HepG2 (cell line): ENCODE measurements around the gene ACAD8. TPM values are rescaled to one million over a fixed set of nuclear protein-coding genes. Genes with fewer than 3 reads are reported as not detected.
A peak's percentile ranks its signal among the peaks of the same experiment; 100 is the strongest.

Experiments
- ARHGAP35 ChIP-seq: sonication (generic); formaldehyde crosslinking; IDR thresholded peaks from 2 replicates; pipeline ENCODE4 v1.9.0; 2022; ENCODE audit warnings: mild to moderate bottlenecking, inconsistent platforms, moderate library complexity, missing genetic modification reagents, borderline replicate concordance
- BCL6 ChIP-seq: IDR thresholded peaks from 2 replicates; pipeline ENCODE4 v1.6.1; 2016; ENCODE audit warnings: missing genetic modification reagents, missing compliant biosample characterization
- ERF ChIP-seq: IDR thresholded peaks from 2 replicates; pipeline ENCODE4 v1.6.1; 2018; ENCODE audit warnings: missing biosample characterization, missing genetic modification reagents
- HNRNPK ChIP-seq: fragments of 200-400 bp; formaldehyde crosslinking; IDR thresholded peaks from 2 replicates; pipeline ENCODE4 v1.6.1; 2018; ENCODE audit warnings: low read length, low read depth, moderate library complexity, mild to moderate bottlenecking; ENCODE audit not compliant: poor library complexity, severe bottlenecking
- KLF11 ChIP-seq: IDR thresholded peaks from 2 replicates; pipeline ENCODE4 v1.6.1; 2016; ENCODE audit warnings: missing compliant biosample characterization
- MIER3 ChIP-seq: IDR thresholded peaks from 2 replicates; pipeline ENCODE4 v1.6.1; 2016; ENCODE audit warnings: missing compliant biosample characterization, borderline replicate concordance
- PAX8 ChIP-seq: sonication (generic); formaldehyde crosslinking; IDR thresholded peaks from 2 replicates; pipeline ENCODE4 v1.8.0; 2022; ENCODE audit warnings: mild to moderate bottlenecking, missing genetic modification reagents, borderline replicate concordance
- RXRB ChIP-seq: IDR thresholded peaks from 2 replicates; pipeline ENCODE4 v1.6.1; 2016; ENCODE audit warnings: borderline replicate concordance, missing genetic modification reagents, missing compliant biosample characterization
- SP1 ChIP-seq, 2 experiments: fragments of 450-650 bp in 1 of 2; sonication (generic) in 1 of 2; formaldehyde crosslinking in 1 of 2; IDR thresholded peaks; 2 replicates each; pipeline versions ENCODE4 v1.4.0 to v1.6.1; 2016 to 2020; ENCODE audit warnings: missing genetic modification reagents in 1 of 2
- SPEN ChIP-seq: sonication (generic); formaldehyde crosslinking; IDR thresholded peaks from 2 replicates; pipeline ENCODE4 v1.5.1; 2020; ENCODE audit warnings: low read depth, mild to moderate bottlenecking, missing genetic modification reagents
- WIZ ChIP-seq: sonication (generic); formaldehyde crosslinking; IDR thresholded peaks from 2 replicates; pipeline ENCODE4 v1.5.1; 2020; ENCODE audit warnings: mild to moderate bottlenecking, missing genetic modification reagents
- ZMYM3 ChIP-seq: sonication (generic); formaldehyde crosslinking; IDR thresholded peaks from 2 replicates; pipeline ENCODE4 v1.5.1; 2020; ENCODE audit warnings: mild to moderate bottlenecking, missing genetic modification reagents
- ZNF501 ChIP-seq: sonication (generic); formaldehyde crosslinking; IDR thresholded peaks from 2 replicates; pipeline ENCODE4 v1.5.1; 2020; ENCODE audit warnings: mild to moderate bottlenecking, moderate library complexity, missing genetic modification reagents
- ZNF619 ChIP-seq: sonication (generic); formaldehyde crosslinking; IDR thresholded peaks from 2 replicates; pipeline ENCODE4 v1.4.0; 2020; ENCODE audit warnings: mild to moderate bottlenecking, missing genetic modification reagents
- ZNF772 ChIP-seq: sonication (generic); formaldehyde crosslinking; IDR thresholded peaks from 2 replicates; pipeline ENCODE4 v1.5.0; 2020; ENCODE audit warnings: mild to moderate bottlenecking, missing genetic modification reagents
- polyA plus RNA-seq, 8 experiments: library from polyadenylated mRNA; depleted of rRNA in 3 of 8; stranded (reverse) in 7 of 8; unstranded in 1 of 8; fragments of >200 nt; fragmentation: Illumina TruSeq in 4 of 8; extraction: Trizol in 4 of 8; gene quantifications; 2 replicates each; pipeline versions ENCODE4 v1.2.1 to v1.2.3, GENCODE V29; 2011 to 2016; ENCODE audit warnings: low read depth in 4 of 8, missing spikeins in 1 of 8, mixed read lengths in 1 of 8; ENCODE audit not compliant: insufficient read depth in 1 of 8
- total RNA-seq, 5 experiments: library from RNA; depleted of rRNA; stranded (reverse); fragments of >200 nt; fragmentation: Illumina TruSeq; extraction: Trizol; gene quantifications; 2 replicates each; pipeline ENCODE4 v1.2.3, GENCODE V29; 2016; ENCODE audit warnings: low read depth in 1 of 5
- TF ChIP-seq, protein P1 (sequence below): sonication (generic); formaldehyde crosslinking; conservative IDR thresholded peaks from 2 replicates; pipeline ENCODE4 v1.4.0; 2020; ENCODE audit warnings: mild to moderate bottlenecking, missing genetic modification reagents, moderate library complexity
- TF ChIP-seq, protein P2 (sequence below): sonication (generic); formaldehyde crosslinking; IDR thresholded peaks from 2 replicates; pipeline ENCODE4 v1.4.0; 2020; ENCODE audit warnings: missing genetic modification reagents, mild to moderate bottlenecking, borderline replicate concordance
- TF ChIP-seq, protein P3 (sequence below): sonication (generic); formaldehyde crosslinking; IDR thresholded peaks from 2 replicates; pipeline ENCODE4 v1.4.0; 2020; ENCODE audit warnings: missing genetic modification reagents
- TF ChIP-seq, protein P4 (sequence below): IDR thresholded peaks from 2 replicates; pipeline ENCODE4 v1.6.1; 2018; ENCODE audit warnings: missing genetic modification reagents, mild to moderate bottlenecking, missing compliant biosample characterization

The ACAD8 gene
- total and polyA plus RNA-seq, 2 of the 13 experiments (the other 11 are each of a cell fraction or from before 2014, with no cell fraction given), result 13.5 to 20.3 TPM

DNA sequence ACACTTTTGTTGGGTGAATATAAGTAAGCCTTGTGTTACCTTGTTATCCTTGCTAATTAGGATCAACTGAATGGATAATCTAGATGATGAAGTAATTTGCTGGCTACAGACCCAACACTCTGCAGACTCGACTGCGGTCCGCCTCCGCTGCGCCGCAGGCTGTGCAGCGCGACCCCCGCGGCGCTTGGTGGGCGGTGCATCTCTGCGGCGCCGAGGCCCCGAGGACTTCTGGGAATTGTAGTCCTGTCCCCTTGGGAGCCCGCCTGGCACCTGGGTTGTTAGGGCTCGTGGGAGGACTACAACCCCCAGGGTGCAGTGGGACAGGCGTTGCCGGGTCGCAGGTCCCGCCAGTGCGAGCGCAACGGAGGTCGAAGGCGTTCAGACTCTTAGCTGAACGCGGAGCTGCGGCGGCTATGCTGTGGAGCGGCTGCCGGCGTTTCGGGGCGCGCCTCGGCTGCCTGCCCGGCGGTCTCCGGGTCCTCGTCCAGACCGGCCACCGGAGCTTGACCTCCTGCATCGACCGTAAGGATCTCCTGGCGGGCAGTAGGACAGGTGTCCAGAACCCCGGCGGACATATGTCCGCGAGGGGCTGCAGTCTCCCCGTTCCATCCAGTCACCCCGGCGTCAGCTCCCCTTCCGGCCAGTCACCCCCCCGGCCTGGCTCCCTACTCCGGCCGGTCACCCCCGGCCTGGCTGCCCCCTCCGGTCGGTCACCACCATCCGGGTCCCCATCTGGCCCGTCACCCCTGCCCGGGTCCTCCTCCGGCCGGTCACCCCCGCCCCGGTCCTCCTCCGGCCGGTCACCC is at the start of gene ACAD8, which contains the start of gene THYN1 (continued):
- TF ChIP-seq, protein P1, sequence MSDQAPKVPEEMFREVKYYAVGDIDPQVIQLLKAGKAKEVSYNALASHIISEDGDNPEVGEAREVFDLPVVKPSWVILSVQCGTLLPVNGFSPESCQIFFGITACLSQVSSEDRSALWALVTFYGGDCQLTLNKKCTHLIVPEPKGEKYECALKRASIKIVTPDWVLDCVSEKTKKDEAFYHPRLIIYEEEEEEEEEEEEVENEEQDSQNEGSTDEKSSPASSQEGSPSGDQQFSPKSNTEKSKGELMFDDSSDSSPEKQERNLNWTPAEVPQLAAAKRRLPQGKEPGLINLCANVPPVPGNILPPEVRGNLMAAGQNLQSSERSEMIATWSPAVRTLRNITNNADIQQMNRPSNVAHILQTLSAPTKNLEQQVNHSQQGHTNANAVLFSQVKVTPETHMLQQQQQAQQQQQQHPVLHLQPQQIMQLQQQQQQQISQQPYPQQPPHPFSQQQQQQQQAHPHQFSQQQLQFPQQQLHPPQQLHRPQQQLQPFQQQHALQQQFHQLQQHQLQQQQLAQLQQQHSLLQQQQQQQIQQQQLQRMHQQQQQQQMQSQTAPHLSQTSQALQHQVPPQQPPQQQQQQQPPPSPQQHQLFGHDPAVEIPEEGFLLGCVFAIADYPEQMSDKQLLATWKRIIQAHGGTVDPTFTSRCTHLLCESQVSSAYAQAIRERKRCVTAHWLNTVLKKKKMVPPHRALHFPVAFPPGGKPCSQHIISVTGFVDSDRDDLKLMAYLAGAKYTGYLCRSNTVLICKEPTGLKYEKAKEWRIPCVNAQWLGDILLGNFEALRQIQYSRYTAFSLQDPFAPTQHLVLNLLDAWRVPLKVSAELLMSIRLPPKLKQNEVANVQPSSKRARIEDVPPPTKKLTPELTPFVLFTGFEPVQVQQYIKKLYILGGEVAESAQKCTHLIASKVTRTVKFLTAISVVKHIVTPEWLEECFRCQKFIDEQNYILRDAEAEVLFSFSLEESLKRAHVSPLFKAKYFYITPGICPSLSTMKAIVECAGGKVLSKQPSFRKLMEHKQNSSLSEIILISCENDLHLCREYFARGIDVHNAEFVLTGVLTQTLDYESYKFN (CRISPR knock-in tag), result 0 out of 2 replicates have a peak, but pooled peaks have one; percentile 18
- TF ChIP-seq RXRB (CRISPR knock-in tag) (peak; percentile 42; the same call in 1 of the 2 replicates), HNRNPK (no peak), ZNF772 (CRISPR knock-in tag) (peak; percentile 3; the same call in 1 of the 2 replicates), ZNF501 (CRISPR knock-in tag) (peak; percentile 83), WIZ (CRISPR knock-in tag) (no peak), PAX8 (CRISPR knock-in tag) (no peak), MIER3 (peak; percentile 80; the same call in 1 of the 2 replicates), SP1 (IDR thresholded peaks at IDR 0.05) (no peak), SP1 (CRISPR knock-in tag; IDR thresholded peaks at IDR 0.05) (peak; percentile 71), BCL6 (CRISPR knock-in tag) (peak; percentile 46; the same call in 1 of the 2 replicates), SPEN (CRISPR knock-in tag) (peak; percentile 67; the same call in 1 of the 2 replicates), ZMYM3 (CRISPR knock-in tag) (no peak), KLF11 (peak; percentile 82; the same call in 1 of the 2 replicates), ZNF619 (CRISPR knock-in tag) (no peak), ARHGAP35 (CRISPR knock-in tag) (no peak; the same call in 1 of the 2 replicates), ERF (peak; percentile 79)
- TF ChIP-seq, protein P2, sequence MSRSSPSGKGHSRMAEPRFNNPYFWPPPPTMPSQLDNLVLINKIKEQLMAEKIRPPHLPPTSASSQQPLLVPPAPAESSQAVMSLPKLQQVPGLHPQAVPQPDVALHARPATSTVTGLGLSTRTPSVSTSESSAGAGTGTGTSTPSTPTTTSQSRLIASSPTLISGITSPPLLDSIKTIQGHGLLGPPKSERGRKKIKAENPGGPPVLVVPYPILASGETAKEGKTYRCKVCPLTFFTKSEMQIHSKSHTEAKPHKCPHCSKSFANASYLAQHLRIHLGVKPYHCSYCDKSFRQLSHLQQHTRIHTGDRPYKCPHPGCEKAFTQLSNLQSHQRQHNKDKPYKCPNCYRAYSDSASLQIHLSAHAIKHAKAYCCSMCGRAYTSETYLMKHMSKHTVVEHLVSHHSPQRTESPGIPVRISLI (CRISPR knock-in tag), result no peak
- TF ChIP-seq, protein P3, sequence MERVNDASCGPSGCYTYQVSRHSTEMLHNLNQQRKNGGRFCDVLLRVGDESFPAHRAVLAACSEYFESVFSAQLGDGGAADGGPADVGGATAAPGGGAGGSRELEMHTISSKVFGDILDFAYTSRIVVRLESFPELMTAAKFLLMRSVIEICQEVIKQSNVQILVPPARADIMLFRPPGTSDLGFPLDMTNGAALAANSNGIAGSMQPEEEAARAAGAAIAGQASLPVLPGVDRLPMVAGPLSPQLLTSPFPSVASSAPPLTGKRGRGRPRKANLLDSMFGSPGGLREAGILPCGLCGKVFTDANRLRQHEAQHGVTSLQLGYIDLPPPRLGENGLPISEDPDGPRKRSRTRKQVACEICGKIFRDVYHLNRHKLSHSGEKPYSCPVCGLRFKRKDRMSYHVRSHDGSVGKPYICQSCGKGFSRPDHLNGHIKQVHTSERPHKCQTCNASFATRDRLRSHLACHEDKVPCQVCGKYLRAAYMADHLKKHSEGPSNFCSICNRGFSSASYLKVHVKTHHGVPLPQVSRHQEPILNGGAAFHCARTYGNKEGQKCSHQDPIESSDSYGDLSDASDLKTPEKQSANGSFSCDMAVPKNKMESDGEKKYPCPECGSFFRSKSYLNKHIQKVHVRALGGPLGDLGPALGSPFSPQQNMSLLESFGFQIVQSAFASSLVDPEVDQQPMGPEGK (CRISPR knock-in tag), result peak; percentile 62
- TF ChIP-seq, protein P4, sequence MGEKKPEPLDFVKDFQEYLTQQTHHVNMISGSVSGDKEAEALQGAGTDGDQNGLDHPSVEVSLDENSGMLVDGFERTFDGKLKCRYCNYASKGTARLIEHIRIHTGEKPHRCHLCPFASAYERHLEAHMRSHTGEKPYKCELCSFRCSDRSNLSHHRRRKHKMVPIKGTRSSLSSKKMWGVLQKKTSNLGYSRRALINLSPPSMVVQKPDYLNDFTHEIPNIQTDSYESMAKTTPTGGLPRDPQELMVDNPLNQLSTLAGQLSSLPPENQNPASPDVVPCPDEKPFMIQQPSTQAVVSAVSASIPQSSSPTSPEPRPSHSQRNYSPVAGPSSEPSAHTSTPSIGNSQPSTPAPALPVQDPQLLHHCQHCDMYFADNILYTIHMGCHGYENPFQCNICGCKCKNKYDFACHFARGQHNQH (CRISPR knock-in tag), result 0 out of 2 replicates have a peak, but pooled peaks have one; percentile 45
